Endothelial cell of umbilical vein (primary cell): ENCODE measurements around the gene IL24. TPM values are rescaled to one million over a fixed set of nuclear protein-coding genes. Genes with fewer than 3 reads are reported as not detected.

Experiments
- BruUV-seq: library from RNA; stranded (reverse); fragments of 400-500 nt; replicated peaks from 2 replicates; lab custom pipeline; 2021; lab: Mats Ljungman, UMichigan
- CTCF ChIA-PET: fragments of 300-600, 350-600 bp; sonication (Branson Sonifier 250); formaldehyde crosslinking; loops from one replicate; lab custom pipeline; 2021; ENCODE audit warnings: antibody characterized with exemption, inconsistent platforms; lab: Charles Lee
- POLR2A ChIA-PET: fragments of 300-600, 350-600 bp; sonication (Branson Sonifier 250); formaldehyde crosslinking; loops from one replicate; lab custom pipeline; 2021; ENCODE audit warnings: antibody characterized with exemption, inconsistent platforms; lab: Charles Lee
- DNase-seq: peaks from one replicate; pipeline ENCODE4 v3.0.0-alpha.2; 2011; ENCODE audit warnings: low read depth, low spot score
- FAIRE-seq: peaks from 2 replicates; lab custom pipeline; 2011; peaks lifted over from hg19 to GRCh38; lab: Jason Lieb, UNC
- H2AFZ ChIP-seq: 2 replicates; pipeline ENCODE4 v1.6.0; 2012; ENCODE audit warnings: low read depth, low read length, control low read depth, inconsistent platforms
- H3K27ac ChIP-seq: 2 replicates; pipeline ENCODE4 v1.5.1; 2011; ENCODE audit warnings: low read depth, mild to moderate bottlenecking, control low read depth, low read length, moderate library complexity; ENCODE audit not compliant: insufficient read depth
- H3K27me3 ChIP-seq, 2 experiments: 2 replicates each; pipeline versions ENCODE4 v1.6.0 to v1.6.1; 2011; ENCODE audit warnings: low read length in 2 of 2, mixed read lengths in 1 of 2; ENCODE audit not compliant: control insufficient read depth in 2 of 2, insufficient read depth in 2 of 2
- H3K36me3 ChIP-seq, 2 experiments: 2 replicates in 1 of 2; 3 replicates in 1 of 2; pipeline ENCODE4 v1.5.1; 2011; ENCODE audit warnings: low read length in 2 of 2, mild to moderate bottlenecking in 1 of 2, moderate library complexity in 1 of 2; ENCODE audit not compliant: control insufficient read depth in 2 of 2, insufficient read depth in 2 of 2; ENCODE audit errors: extremely low read depth in 1 of 2
- H3K4me1 ChIP-seq: 3 replicates; pipeline ENCODE4 v1.5.1; 2011; ENCODE audit warnings: mild to moderate bottlenecking, low read length; ENCODE audit not compliant: control insufficient read depth, insufficient read depth; ENCODE audit errors: extremely low read depth
- H3K4me2 ChIP-seq: 2 replicates; pipeline ENCODE4 v1.6.1; 2011; ENCODE audit warnings: low read length, control low read depth, mixed read lengths; ENCODE audit not compliant: insufficient read depth
- H3K4me3 ChIP-seq, 3 experiments: fragments of 200-600 bp in 1 of 3; sonication (generic), shearing (Covaris generic) in 1 of 3; replicated peaks in 1 of 3; 2 replicates each; pipeline ENCODE4 v1.5.1; 2011 to 2016; ENCODE audit warnings: control low read depth in 3 of 3, low read length in 3 of 3, mild to moderate bottlenecking in 2 of 3, inconsistent platforms in 1 of 3, low read depth in 1 of 3, moderate library complexity in 1 of 3; ENCODE audit not compliant: insufficient read depth in 1 of 3
- H3K79me2 ChIP-seq: 2 replicates; pipeline ENCODE4 v1.6.0; 2012; ENCODE audit warnings: low read length, inconsistent platforms; ENCODE audit not compliant: control insufficient read depth, insufficient read depth
- H3K9ac ChIP-seq: replicated peaks from 2 replicates; pipeline ENCODE3; 2011; ENCODE audit warnings: low read length, control low read depth; ENCODE audit not compliant: insufficient read depth; ENCODE audit errors: extremely low read depth
- H3K9me1 ChIP-seq: replicated peaks from 3 replicates; pipeline ENCODE4 v1.6.0; 2011; ENCODE audit warnings: mild to moderate bottlenecking, low read length; ENCODE audit not compliant: control insufficient read depth, insufficient read depth; ENCODE audit errors: extremely low read depth
- H3K9me3 ChIP-seq: replicated peaks from 2 replicates; pipeline ENCODE4 v1.5.1; 2012; ENCODE audit warnings: low read length, inconsistent platforms; ENCODE audit not compliant: control insufficient read depth, insufficient read depth
- H4K20me1 ChIP-seq: replicated peaks from 2 replicates; pipeline ENCODE3; 2011; ENCODE audit warnings: mild to moderate bottlenecking, low read length; ENCODE audit not compliant: control insufficient read depth, insufficient read depth; ENCODE audit errors: extremely low read depth
- CTCF ChIP-seq, 2 donors: IDR thresholded peaks; 1 replicate in 1 of 2; 2 replicates in 1 of 2; pipeline ENCODE4 v1.5.1; 2011; ENCODE audit warnings: low read length in 2 of 2, mild to moderate bottlenecking in 2 of 2, moderate library complexity in 2 of 2, control low read depth in 1 of 2, inconsistent platforms in 1 of 2, low read depth in 1 of 2; ENCODE audit not compliant: insufficient read depth in 1 of 2; ENCODE audit errors: extremely low read depth in 1 of 2
- EZH2 ChIP-seq: IDR thresholded peaks from 2 replicates; pipeline ENCODE4 v1.6.1; 2012; ENCODE audit warnings: borderline replicate concordance, low read depth, mild to moderate bottlenecking, moderate library complexity, low read length, inconsistent platforms; ENCODE audit not compliant: severe bottlenecking
- FOS ChIP-seq: IDR thresholded peaks from 2 replicates; pipeline ENCODE4 v1.6.1; 2011; ENCODE audit warnings: mild to moderate bottlenecking, low read length, moderate library complexity, borderline replicate concordance; ENCODE audit not compliant: insufficient read depth
- GATA2 ChIP-seq: IDR thresholded peaks from 2 replicates; pipeline ENCODE4 v1.7.0; 2011; ENCODE audit warnings: low read depth, mild to moderate bottlenecking, moderate library complexity, mixed read lengths, low read length; ENCODE audit not compliant: insufficient read length, insufficient read depth
- JUN ChIP-seq: IDR thresholded peaks from 2 replicates; pipeline ENCODE4 v1.6.1; 2011; ENCODE audit warnings: borderline replicate concordance, low read depth; ENCODE audit not compliant: insufficient read length, insufficient read depth
- MYC ChIP-seq: IDR thresholded peaks from one replicate; pipeline ENCODE4 v1.6.1; 2011; ENCODE audit warnings: mild to moderate bottlenecking, low read depth, low read length
- POLR2A ChIP-seq: IDR thresholded peaks from 2 replicates; pipeline ENCODE4 v1.6.1; 2012; ENCODE audit warnings: low read depth, mild to moderate bottlenecking, control low read depth, low read length
- POLR2AphosphoS5 ChIP-seq: IDR thresholded peaks from 2 replicates; pipeline ENCODE4 v1.6.1; 2012; ENCODE audit warnings: low read depth, mild to moderate bottlenecking, control low read depth, low read length, moderate library complexity; ENCODE audit not compliant: insufficient read depth
- dilution Hi-C: fragments of 300-500 bp; cut with MboI; formaldehyde crosslinking; loops from one replicate; pipeline ENCODE4 v1.15.0; 2019; ENCODE audit warnings: low sequenced_read_pairs; ENCODE audit not compliant: extremely low pct_ligation_motif_present
- intact Hi-C: fragments of 100-400 bp; cut with micrococcal nuclease; formaldehyde crosslinking; loops from one replicate; pipeline ENCODE4 v1.10.0; 2022
- polyA plus RNA-seq, 4 experiments: library from polyadenylated mRNA; depleted of rRNA in 3 of 4; stranded (reverse) in 3 of 4; unstranded in 1 of 4; fragments of >200 nt; gene quantifications; 2 replicates each; pipeline versions ENCODE4 v1.2.1 to v1.2.3, GENCODE V29; 2011 to 2012; ENCODE audit warnings: missing spikeins in 1 of 4
- total RNA-seq: library from RNA; stranded (reverse); gene quantifications from 2 replicates; pipeline ENCODE4 v1.2.3, GENCODE V29; 2021
- TF ChIP-seq, protein P1 (sequence below): IDR thresholded peaks from 2 replicates; pipeline ENCODE4 v1.6.1; 2011; ENCODE audit not compliant: insufficient read depth, insufficient read length

IL24 gene
- total and polyA plus RNA-seq, 2 donors (not counting 3 experiments of a cell fraction or from before 2014, with no cell fraction given): not detected

- CTCF ChIA-PET: interaction anchor here (1.1 to 2.8 kb wide), 2 partner anchors 16 to 17 kb away, joined by 4 to 10 read pairs; no protein-coding TSS in a partner anchor
- H3K9ac ChIP-seq: no peak overlapping the region
- no peak for FAIRE-seq
- H4K20me1 ChIP-seq: no peaks in the 10 kb centered on the region
- no peak overlapping the region for H2AFZ ChIP-seq
- no peak overlapping the region for H3K4me2 ChIP-seq
- no peak for DNase-seq
- H3K36me3 ChIP-seq: no peaks in the 10 kb centered on the region
- H3K9me1 ChIP-seq: no peaks in the 10 kb centered on the region
- peaks cover 0 to 5% of the 10 kb centered on the region in 2 experiments for H3K27me3 ChIP-seq
- no TSS peak for BruUV-seq
- H3K4me1 ChIP-seq: no peaks in the 10 kb centered on the region
- intact Hi-C loops: no loop called here
- no peaks in the 10 kb centered on the region for H3K79me2 ChIP-seq
- TF ChIP-seq FOS: no peak
- TF ChIP-seq POLR2AphosphoS5: no peak
- TF ChIP-seq GATA2: no peak
- no peak for TF ChIP-seq MYC
- no peak for TF ChIP-seq JUN
- TF ChIP-seq CTCF (IDR thresholded peaks at IDR 0.05; ENCODE audit: extremely low read depth in 1 of 2, insufficient read depth in 1 of 2, low read depth in 1 of 2, low read length in 2 of 2): no peak
- TF ChIP-seq, protein P1, sequence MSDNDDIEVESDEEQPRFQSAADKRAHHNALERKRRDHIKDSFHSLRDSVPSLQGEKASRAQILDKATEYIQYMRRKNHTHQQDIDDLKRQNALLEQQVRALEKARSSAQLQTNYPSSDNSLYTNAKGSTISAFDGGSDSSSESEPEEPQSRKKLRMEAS: no peak
- no peak for TF ChIP-seq EZH2
- no peak for TF ChIP-seq POLR2A
- POLR2A ChIA-PET: no interaction called here
- no peaks in the 10 kb centered on the region for H3K9me3 ChIP-seq
- dilution Hi-C loops: no loop called here
- no peak overlapping the region for H3K27ac ChIP-seq
- H3K4me3 ChIP-seq: no peak overlapping the region
Measured at GRCh38 chr1:206895837-206896242, 1.4 kb upstream of the IL24 start.
